Retinal pigment epithelial cell (primary cell): ENCODE data around the gene SPAM1.

ENCODE experiments used
- DNase-seq: peaks from one replicate; pipeline ENCODE4 v3.0.0-alpha.2; 2010; ENCODE audit warnings: low read depth
- H3K4me3 ChIP-seq: 2 replicates; pipeline ENCODE4 v1.5.1; 2011; ENCODE audit warnings: mild to moderate bottlenecking, low read length, control low read depth, moderate library complexity
- CTCF ChIP-seq: conservative IDR thresholded peaks from 2 replicates; pipeline ENCODE4 v1.5.1; 2011; ENCODE audit warnings: low read depth, low read length, control low read depth, inconsistent platforms

The SPAM1 gene

GRCh38 chr7:123945938-123946337 is 20.9 kb downstream of the SPAM1 start:
- no peak overlapping the region for H3K4me3 ChIP-seq
- no peak for DNase-seq
- TF ChIP-seq CTCF: no peak

GRCh38 chr7:123948136-123948535 is 23.1 kb downstream of the SPAM1 start:
- no peak for DNase-seq
- no peak for TF ChIP-seq CTCF
- no peak overlapping the region for H3K4me3 ChIP-seq

- TF ChIP-seq CTCF: no peak
- H3K4me3 ChIP-seq: no peak overlapping the region
- DNase-seq: no peak
Observed at GRCh38 chr7:123958186-123958703, 33.2 kb downstream of the SPAM1 start.

GRCh38 chr7:123961771-123962170 is 36.7 kb downstream of the SPAM1 start:
- DNase-seq: no peak
- no peak for TF ChIP-seq CTCF
- H3K4me3 ChIP-seq: no peak overlapping the region

GRCh38 chr7:123966936-123967335 is 41.9 kb downstream of the SPAM1 start:
- no peak overlapping the region for H3K4me3 ChIP-seq
- DNase-seq: no peak
- no peak for TF ChIP-seq CTCF

- TF ChIP-seq CTCF: no peak
- H3K4me3 ChIP-seq: no peak overlapping the region
- no peak for DNase-seq
Observed at GRCh38 chr7:123972045-123972444, 47.0 kb downstream of the SPAM1 start.

- no peak overlapping the region for H3K4me3 ChIP-seq
- no peak for TF ChIP-seq CTCF
- DNase-seq: no peak
Observed at GRCh38 chr7:123972831-123973230, 47.8 kb downstream of the SPAM1 start.
